Endothelial cell of umbilical vein (primary cell): ENCODE data around the gene LHFPL2. TPM values are rescaled to one million over a fixed set of nuclear protein-coding genes. Genes with fewer than 3 reads are reported as not detected.

Experiments
- BruUV-seq: library from RNA; stranded (reverse); fragments of 400-500 nt; replicated peaks from 2 replicates; lab custom pipeline; 2021; lab: Mats Ljungman, UMichigan
- CTCF ChIA-PET: fragments of 300-600, 350-600 bp; sonication (Branson Sonifier 250); formaldehyde crosslinking; loops from one replicate; lab custom pipeline; 2021; ENCODE audit warnings: antibody characterized with exemption, inconsistent platforms; lab: Charles Lee
- POLR2A ChIA-PET: fragments of 300-600, 350-600 bp; sonication (Branson Sonifier 250); formaldehyde crosslinking; loops from one replicate; lab custom pipeline; 2021; ENCODE audit warnings: antibody characterized with exemption, inconsistent platforms; lab: Charles Lee
- DNase-seq: peaks from one replicate; pipeline ENCODE4 v3.0.0-alpha.2; 2011; ENCODE audit warnings: low read depth, low spot score
- FAIRE-seq: peaks from 2 replicates; lab custom pipeline; 2011; peaks lifted over from hg19 to GRCh38; lab: Jason Lieb, UNC
- H2AFZ ChIP-seq: 2 replicates; pipeline ENCODE4 v1.6.0; 2012; ENCODE audit warnings: low read depth, low read length, control low read depth, inconsistent platforms
- H3K27ac ChIP-seq: 2 replicates; pipeline ENCODE4 v1.5.1; 2011; ENCODE audit warnings: low read depth, mild to moderate bottlenecking, control low read depth, low read length, moderate library complexity; ENCODE audit not compliant: insufficient read depth
- H3K27me3 ChIP-seq, 2 experiments: 2 replicates each; pipeline versions ENCODE4 v1.6.0 to v1.6.1; 2011; ENCODE audit warnings: low read length in 2 of 2, mixed read lengths in 1 of 2; ENCODE audit not compliant: control insufficient read depth in 2 of 2, insufficient read depth in 2 of 2
- H3K36me3 ChIP-seq, 2 experiments: 2 replicates in 1 of 2; 3 replicates in 1 of 2; pipeline ENCODE4 v1.5.1; 2011; ENCODE audit warnings: low read length in 2 of 2, mild to moderate bottlenecking in 1 of 2, moderate library complexity in 1 of 2; ENCODE audit not compliant: control insufficient read depth in 2 of 2, insufficient read depth in 2 of 2; ENCODE audit errors: extremely low read depth in 1 of 2
- H3K4me1 ChIP-seq: 3 replicates; pipeline ENCODE4 v1.5.1; 2011; ENCODE audit warnings: mild to moderate bottlenecking, low read length; ENCODE audit not compliant: control insufficient read depth, insufficient read depth; ENCODE audit errors: extremely low read depth
- H3K4me2 ChIP-seq: 2 replicates; pipeline ENCODE4 v1.6.1; 2011; ENCODE audit warnings: low read length, control low read depth, mixed read lengths; ENCODE audit not compliant: insufficient read depth
- H3K4me3 ChIP-seq, 3 experiments: fragments of 200-600 bp in 1 of 3; sonication (generic), shearing (Covaris generic) in 1 of 3; replicated peaks in 1 of 3; 2 replicates each; pipeline ENCODE4 v1.5.1; 2011 to 2016; ENCODE audit warnings: control low read depth in 3 of 3, low read length in 3 of 3, mild to moderate bottlenecking in 2 of 3, inconsistent platforms in 1 of 3, low read depth in 1 of 3, moderate library complexity in 1 of 3; ENCODE audit not compliant: insufficient read depth in 1 of 3
- H3K79me2 ChIP-seq: 2 replicates; pipeline ENCODE4 v1.6.0; 2012; ENCODE audit warnings: low read length, inconsistent platforms; ENCODE audit not compliant: control insufficient read depth, insufficient read depth
- H3K9ac ChIP-seq: replicated peaks from 2 replicates; pipeline ENCODE3; 2011; ENCODE audit warnings: low read length, control low read depth; ENCODE audit not compliant: insufficient read depth; ENCODE audit errors: extremely low read depth
- H3K9me1 ChIP-seq: replicated peaks from 3 replicates; pipeline ENCODE4 v1.6.0; 2011; ENCODE audit warnings: mild to moderate bottlenecking, low read length; ENCODE audit not compliant: control insufficient read depth, insufficient read depth; ENCODE audit errors: extremely low read depth
- H3K9me3 ChIP-seq: replicated peaks from 2 replicates; pipeline ENCODE4 v1.5.1; 2012; ENCODE audit warnings: low read length, inconsistent platforms; ENCODE audit not compliant: control insufficient read depth, insufficient read depth
- H4K20me1 ChIP-seq: replicated peaks from 2 replicates; pipeline ENCODE3; 2011; ENCODE audit warnings: mild to moderate bottlenecking, low read length; ENCODE audit not compliant: control insufficient read depth, insufficient read depth; ENCODE audit errors: extremely low read depth
- CTCF ChIP-seq, 2 donors: IDR thresholded peaks; 1 replicate in 1 of 2; 2 replicates in 1 of 2; pipeline ENCODE4 v1.5.1; 2011; ENCODE audit warnings: low read length in 2 of 2, mild to moderate bottlenecking in 2 of 2, moderate library complexity in 2 of 2, control low read depth in 1 of 2, inconsistent platforms in 1 of 2, low read depth in 1 of 2; ENCODE audit not compliant: insufficient read depth in 1 of 2; ENCODE audit errors: extremely low read depth in 1 of 2
- EZH2 ChIP-seq: IDR thresholded peaks from 2 replicates; pipeline ENCODE4 v1.6.1; 2012; ENCODE audit warnings: borderline replicate concordance, low read depth, mild to moderate bottlenecking, moderate library complexity, low read length, inconsistent platforms; ENCODE audit not compliant: severe bottlenecking
- FOS ChIP-seq: IDR thresholded peaks from 2 replicates; pipeline ENCODE4 v1.6.1; 2011; ENCODE audit warnings: mild to moderate bottlenecking, low read length, moderate library complexity, borderline replicate concordance; ENCODE audit not compliant: insufficient read depth
- GATA2 ChIP-seq: IDR thresholded peaks from 2 replicates; pipeline ENCODE4 v1.7.0; 2011; ENCODE audit warnings: low read depth, mild to moderate bottlenecking, moderate library complexity, mixed read lengths, low read length; ENCODE audit not compliant: insufficient read length, insufficient read depth
- JUN ChIP-seq: IDR thresholded peaks from 2 replicates; pipeline ENCODE4 v1.6.1; 2011; ENCODE audit warnings: borderline replicate concordance, low read depth; ENCODE audit not compliant: insufficient read length, insufficient read depth
- MAX ChIP-seq: IDR thresholded peaks from 2 replicates; pipeline ENCODE4 v1.6.1; 2011; ENCODE audit not compliant: insufficient read depth, insufficient read length
- MYC ChIP-seq: IDR thresholded peaks from one replicate; pipeline ENCODE4 v1.6.1; 2011; ENCODE audit warnings: mild to moderate bottlenecking, low read depth, low read length
- POLR2A ChIP-seq: IDR thresholded peaks from 2 replicates; pipeline ENCODE4 v1.6.1; 2012; ENCODE audit warnings: low read depth, mild to moderate bottlenecking, control low read depth, low read length
- POLR2AphosphoS5 ChIP-seq: IDR thresholded peaks from 2 replicates; pipeline ENCODE4 v1.6.1; 2012; ENCODE audit warnings: low read depth, mild to moderate bottlenecking, control low read depth, low read length, moderate library complexity; ENCODE audit not compliant: insufficient read depth
- dilution Hi-C: fragments of 300-500 bp; cut with MboI; formaldehyde crosslinking; loops from one replicate; pipeline ENCODE4 v1.15.0; 2019; ENCODE audit warnings: low sequenced_read_pairs; ENCODE audit not compliant: extremely low pct_ligation_motif_present
- intact Hi-C: fragments of 100-400 bp; cut with micrococcal nuclease; formaldehyde crosslinking; loops from one replicate; pipeline ENCODE4 v1.10.0; 2022
- polyA plus RNA-seq, 4 experiments: library from polyadenylated mRNA; depleted of rRNA in 3 of 4; stranded (reverse) in 3 of 4; unstranded in 1 of 4; fragments of >200 nt; gene quantifications; 2 replicates each; pipeline versions ENCODE4 v1.2.1 to v1.2.3, GENCODE V29; 2011 to 2012; ENCODE audit warnings: missing spikeins in 1 of 4
- total RNA-seq: library from RNA; stranded (reverse); gene quantifications from 2 replicates; pipeline ENCODE4 v1.2.3, GENCODE V29; 2021

The LHFPL2 gene
- total and polyA plus RNA-seq, 2 donors (not counting 3 experiments of a cell fraction or from before 2014, with no cell fraction given) = 9.6 to 36.3 TPM

GRCh38 chr5:78496373-78496772, 152.2 kb downstream of the LHFPL2 start:
- Histone ChIP-seq H2AFZ (no peak overlapping the region), H3K27me3 (no peaks in the 10 kb centered on the region), H4K20me1 (no peaks in the 10 kb centered on the region), H3K36me3 (no peaks in the 10 kb centered on the region), H3K4me2 (no peak overlapping the region), H3K79me2 (peaks cover 16% of the 10 kb centered on the region), H3K4me3 (no peak overlapping the region), H3K9me3 (no peaks in the 10 kb centered on the region), H3K27ac (peak overlapping the region; percentile 33), H3K9me1 (no peaks in the 10 kb centered on the region), H3K4me1 (peaks cover 16% of the 10 kb centered on the region), H3K9ac (no peak overlapping the region)
- peak; percentile 82 for FAIRE-seq
- peak; percentile 73 for DNase-seq
- intact Hi-C loops = no loop called here
- BruUV-seq = no TSS peak
- ChIA-PET POLR2A (interaction anchor here (1.0 kb wide), 1 partner anchor 9 kb away, joined by 4 read pairs; no protein-coding TSS in a partner anchor), CTCF (interaction anchor here (0.7 to 2.7 kb wide), 5 partner anchors 9 to 37 kb away, joined by 3 to 16 read pairs (median 4); no protein-coding TSS in a partner anchor)
- dilution Hi-C loops = no loop called here
- peak; percentile 38 for TF ChIP-seq FOS
- TF ChIP-seq POLR2A = no peak

GRCh38 chr5:78495800-78496199, 152.8 kb downstream of the LHFPL2 start:
- no peak overlapping the region for H3K9ac ChIP-seq
- no peaks in the 10 kb centered on the region for H3K9me3 ChIP-seq
- CTCF ChIA-PET = interaction anchor here (0.7 to 2.7 kb wide), 5 partner anchors 9 to 38 kb away, joined by 3 to 16 read pairs (median 4); no protein-coding TSS in a partner anchor
- peak overlapping the region; percentile 33 for H3K27ac ChIP-seq
- H3K4me3 ChIP-seq = no peak overlapping the region
- POLR2A ChIA-PET = interaction anchor here (1.0 kb wide), 1 partner anchor 9 kb away, joined by 4 read pairs; no protein-coding TSS in a partner anchor
- intact Hi-C loops = no loop called here
- H3K27me3 ChIP-seq = no peaks in the 10 kb centered on the region
- DNase-seq (peak; percentile 27), FAIRE-seq (peak; percentile 64)
- no peak overlapping the region for H2AFZ ChIP-seq
- no TSS peak for BruUV-seq
- TF ChIP-seq MYC = no peak
- no peak for TF ChIP-seq MAX
- no peak for TF ChIP-seq FOS
- no peak for TF ChIP-seq GATA2
- no peak for TF ChIP-seq POLR2AphosphoS5
- no peak for TF ChIP-seq EZH2
- TF ChIP-seq POLR2A = no peak
- no peak for TF ChIP-seq JUN
- no peak for TF ChIP-seq CTCF (IDR thresholded peaks at IDR 0.05; ENCODE audit: extremely low read depth in 1 of 2, insufficient read depth in 1 of 2, low read depth in 1 of 2, low read length in 2 of 2)
- dilution Hi-C loops = no loop called here
- peaks cover 16% of the 10 kb centered on the region for H3K79me2 ChIP-seq
- H3K4me1 ChIP-seq = peaks cover 16% of the 10 kb centered on the region
- H3K4me2 ChIP-seq = peak overlapping the region; percentile 5
- no peaks in the 10 kb centered on the region for H3K9me1 ChIP-seq
- H4K20me1 ChIP-seq = no peaks in the 10 kb centered on the region
- no peaks in the 10 kb centered on the region for H3K36me3 ChIP-seq
